ENCODE measurements around the gene PCDHB5.
"Not testable (repeated sequence)": the region's sequence is repeated elsewhere in the genome, so short reads cannot be mapped to it uniquely, and the experiment has no call there.

The PCDHB5 gene

DNA sequence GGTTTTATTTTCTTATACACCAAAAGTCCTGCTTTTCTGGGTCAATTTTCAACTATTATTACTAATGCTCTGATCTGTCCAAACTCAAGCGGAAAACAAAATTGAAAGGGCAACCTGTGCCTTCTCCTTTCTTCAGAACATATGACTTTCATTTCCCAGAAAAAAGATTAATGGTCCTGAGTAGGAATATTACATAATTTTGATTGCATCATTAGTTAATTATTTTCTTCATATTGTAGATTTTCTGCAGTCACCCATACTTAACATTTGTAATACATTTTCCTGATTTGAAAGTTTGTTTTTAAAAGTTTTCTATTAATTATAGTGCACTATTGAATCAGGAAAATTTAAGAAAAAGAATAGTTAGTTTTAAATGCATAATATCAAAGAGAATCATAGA is 40.9 kb downstream of the PCDHB5 start:
- no peak overlapping the region for H3K4me3 ChIP-seq (ENCODE audit: low read depth, low read length)
- no peak overlapping the region for H3K9ac ChIP-seq
- no peak overlapping the region for H3K27ac ChIP-seq
- H3K4me1 ChIP-seq = no peaks in the 10 kb centered on the region
- no peak overlapping the region for H3K4me2 ChIP-seq (ENCODE audit: low read length)
- no peaks in the 10 kb centered on the region for H3K9me3 ChIP-seq (ENCODE audit: control insufficient read depth, low read length)
- peaks cover 11% of the 10 kb centered on the region for H3K27me3 ChIP-seq (ENCODE audit: control insufficient read depth, insufficient read depth, low read length)
- TF ChIP-seq, protein P1, sequence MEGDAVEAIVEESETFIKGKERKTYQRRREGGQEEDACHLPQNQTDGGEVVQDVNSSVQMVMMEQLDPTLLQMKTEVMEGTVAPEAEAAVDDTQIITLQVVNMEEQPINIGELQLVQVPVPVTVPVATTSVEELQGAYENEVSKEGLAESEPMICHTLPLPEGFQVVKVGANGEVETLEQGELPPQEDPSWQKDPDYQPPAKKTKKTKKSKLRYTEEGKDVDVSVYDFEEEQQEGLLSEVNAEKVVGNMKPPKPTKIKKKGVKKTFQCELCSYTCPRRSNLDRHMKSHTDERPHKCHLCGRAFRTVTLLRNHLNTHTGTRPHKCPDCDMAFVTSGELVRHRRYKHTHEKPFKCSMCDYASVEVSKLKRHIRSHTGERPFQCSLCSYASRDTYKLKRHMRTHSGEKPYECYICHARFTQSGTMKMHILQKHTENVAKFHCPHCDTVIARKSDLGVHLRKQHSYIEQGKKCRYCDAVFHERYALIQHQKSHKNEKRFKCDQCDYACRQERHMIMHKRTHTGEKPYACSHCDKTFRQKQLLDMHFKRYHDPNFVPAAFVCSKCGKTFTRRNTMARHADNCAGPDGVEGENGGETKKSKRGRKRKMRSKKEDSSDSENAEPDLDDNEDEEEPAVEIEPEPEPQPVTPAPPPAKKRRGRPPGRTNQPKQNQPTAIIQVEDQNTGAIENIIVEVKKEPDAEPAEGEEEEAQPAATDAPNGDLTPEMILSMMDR (IDR thresholded peaks at IDR 0.05) = no peak
- no peaks in the 10 kb centered on the region for H3K79me2 ChIP-seq
- H2AFZ ChIP-seq = no peak overlapping the region
- H3K36me3 ChIP-seq (ENCODE audit: control insufficient read depth, insufficient read depth, low read length) = no peaks in the 10 kb centered on the region

DNA sequence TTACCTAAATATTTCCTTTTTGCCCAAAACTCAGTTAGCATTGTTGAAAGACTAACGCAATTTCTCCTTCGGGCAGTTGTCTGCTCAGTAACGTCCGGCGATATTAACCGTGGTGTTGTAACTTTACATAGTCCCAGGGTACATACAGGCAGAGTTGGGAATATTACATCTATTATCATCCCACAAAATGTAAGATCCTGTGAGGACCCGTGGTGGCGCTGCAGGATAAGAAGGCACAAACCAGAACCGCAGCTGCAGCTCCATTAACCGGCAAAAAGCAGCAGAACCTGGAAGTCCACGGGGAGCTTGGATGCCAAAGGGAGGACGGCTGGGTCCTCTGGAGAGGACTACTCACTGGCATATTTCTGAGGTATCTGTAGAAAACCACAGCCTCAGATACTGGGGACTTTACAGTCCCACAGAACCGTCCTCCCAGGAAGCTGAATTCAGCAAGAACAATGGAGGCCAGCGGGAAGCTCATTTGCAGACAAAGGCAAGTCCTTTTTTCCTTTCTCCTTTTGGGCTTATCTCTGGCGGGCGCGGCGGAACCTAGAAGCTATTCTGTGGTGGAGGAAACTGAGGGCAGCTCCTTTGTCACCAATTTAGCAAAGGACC is 42.7 kb downstream of the PCDHB5 start, which contains the start of gene PCDHB8:
PCDHB8 (plus strand) TSS at position 214 of the 615 bp plus-strand sequence; CDS start at position 459, 245 bp downstream.
- H2AFZ ChIP-seq; H3K4me2 ChIP-seq (ENCODE audit: low read length); H3K9me3 ChIP-seq (ENCODE audit: control insufficient read depth, low read length); H3K79me2 ChIP-seq; H3K9ac ChIP-seq; H3K4me1 ChIP-seq; H3K36me3 ChIP-seq (ENCODE audit: control insufficient read depth, insufficient read depth, low read length); H3K4me3 ChIP-seq (ENCODE audit: low read depth, low read length); H3K27ac ChIP-seq: not testable (repeated sequence)
- H3K27me3 ChIP-seq (ENCODE audit: control insufficient read depth, insufficient read depth, low read length) = peaks cover 11% of the 10 kb centered on the region

- H3K36me3 ChIP-seq (ENCODE audit: control insufficient read depth, insufficient read depth, low read length); H3K9ac ChIP-seq; H3K27ac ChIP-seq; H2AFZ ChIP-seq; H3K9me3 ChIP-seq (ENCODE audit: control insufficient read depth, low read length); H3K79me2 ChIP-seq; H3K4me1 ChIP-seq; H3K4me2 ChIP-seq (ENCODE audit: low read length); H3K4me3 ChIP-seq (ENCODE audit: low read depth, low read length): not testable (repeated sequence)
- H3K27me3 ChIP-seq (ENCODE audit: control insufficient read depth, insufficient read depth, low read length) = peaks cover 11% of the 10 kb centered on the region
Observed at GRCh38 chr5:141179371-141179770, 44.4 kb downstream of the PCDHB5 start.

DNA sequence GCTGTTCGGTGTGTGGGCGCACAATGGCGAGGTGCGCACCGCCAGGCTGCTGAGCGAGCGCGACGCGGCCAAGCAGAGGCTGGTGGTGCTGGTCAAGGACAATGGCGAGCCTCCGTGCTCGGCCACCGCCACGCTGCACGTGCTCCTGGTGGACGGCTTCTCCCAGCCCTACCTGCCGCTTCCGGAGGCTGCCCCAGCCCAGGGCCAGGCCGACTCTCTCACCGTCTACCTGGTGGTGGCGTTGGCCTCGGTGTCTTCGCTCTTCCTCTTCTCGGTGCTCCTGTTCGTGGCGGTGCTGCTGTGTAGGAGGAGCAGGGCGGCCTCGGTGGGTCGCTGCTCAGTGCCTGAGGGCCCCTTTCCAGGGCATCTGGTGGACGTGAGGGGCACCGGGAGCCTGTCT is 44.9 kb downstream of the PCDHB5 start:
- not testable (repeated sequence) for H3K36me3 ChIP-seq (ENCODE audit: control insufficient read depth, insufficient read depth, low read length); H3K4me3 ChIP-seq (ENCODE audit: low read depth, low read length); H3K9ac ChIP-seq; H3K4me2 ChIP-seq (ENCODE audit: low read length); H3K79me2 ChIP-seq; H2AFZ ChIP-seq; H3K4me1 ChIP-seq; H3K27ac ChIP-seq; H3K9me3 ChIP-seq (ENCODE audit: control insufficient read depth, low read length)
- peaks cover 11% of the 10 kb centered on the region for H3K27me3 ChIP-seq (ENCODE audit: control insufficient read depth, insufficient read depth, low read length)

- Histone ChIP-seq H3K27ac (no peak overlapping the region), H3K79me2 (no peaks in the 10 kb centered on the region), H3K9ac (no peak overlapping the region), H3K4me1 (no peaks in the 10 kb centered on the region), H3K27me3 (ENCODE audit: control insufficient read depth, insufficient read depth, low read length) (peaks cover 9% of the 10 kb centered on the region), H3K4me2 (ENCODE audit: low read length) (no peak overlapping the region), H3K36me3 (ENCODE audit: control insufficient read depth, insufficient read depth, low read length) (peaks cover 3% of the 10 kb centered on the region), H3K9me3 (ENCODE audit: control insufficient read depth, low read length) (no peaks in the 10 kb centered on the region), H2AFZ (no peak overlapping the region), H3K4me3 (ENCODE audit: low read depth, low read length) (no peak overlapping the region)
- TF ChIP-seq, protein P1 (IDR thresholded peaks at IDR 0.05) = no peak
Observed at GRCh38 chr5:141180313-141180712, 45.3 kb downstream of the PCDHB5 start.

DNA sequence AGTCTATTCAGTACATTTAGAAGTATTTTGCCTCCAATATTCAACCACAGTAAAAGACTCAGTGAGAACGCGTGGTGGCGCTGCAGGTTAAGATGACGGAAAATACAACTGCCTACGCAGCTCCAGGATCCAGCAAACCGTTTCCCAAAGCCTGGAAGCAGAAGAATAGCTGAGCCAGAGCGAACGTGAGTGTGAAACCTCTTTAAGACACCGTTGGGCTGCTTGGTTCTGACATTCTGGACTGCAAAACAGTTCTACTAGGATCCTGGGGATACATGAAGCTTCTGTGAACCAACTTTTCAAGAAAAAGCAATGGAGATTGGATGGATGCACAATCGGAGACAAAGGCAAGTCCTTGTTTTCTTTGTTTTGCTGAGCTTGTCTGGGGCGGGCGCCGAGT is 47.2 kb downstream of the PCDHB5 start, which contains the start of gene PCDHB16:
PCDHB16 (plus strand) TSS at position 140 of the 400 bp plus-strand sequence; CDS start at position 313, 173 bp downstream.
- Histone ChIP-seq H3K9me3 (ENCODE audit: control insufficient read depth, low read length) (no peaks in the 10 kb centered on the region), H3K27ac (peak within 1 kb of the TSS; percentile 60), H3K4me2 (ENCODE audit: low read length) (peak within 1 kb of the TSS; percentile 23), H3K27me3 (ENCODE audit: control insufficient read depth, insufficient read depth, low read length) (peaks cover 8% of the 10 kb centered on the region), H3K36me3 (ENCODE audit: control insufficient read depth, insufficient read depth, low read length) (peaks cover 3% of the 10 kb centered on the region), H3K9ac (no peak within 1 kb of the TSS), H2AFZ (peak within 1 kb of the TSS; percentile 44), H3K4me3 (ENCODE audit: low read depth, low read length) (peak within 1 kb of the TSS; percentile 35), H3K4me1 (no peaks in the 10 kb centered on the region), H3K79me2 (no peaks in the 10 kb centered on the region)
- TF ChIP-seq, protein P1 (IDR thresholded peaks at IDR 0.05) = peak; percentile 49

GRCh38 chr5:141184117-141184855 is 49.3 kb downstream of the PCDHB5 start:
- H3K4me1 ChIP-seq; H3K27me3 ChIP-seq (ENCODE audit: control insufficient read depth, insufficient read depth, low read length); H3K4me3 ChIP-seq (ENCODE audit: low read depth, low read length); H3K9me3 ChIP-seq (ENCODE audit: control insufficient read depth, low read length); H3K4me2 ChIP-seq (ENCODE audit: low read length); H3K79me2 ChIP-seq; H3K36me3 ChIP-seq (ENCODE audit: control insufficient read depth, insufficient read depth, low read length); H2AFZ ChIP-seq; H3K9ac ChIP-seq; H3K27ac ChIP-seq: not testable (repeated sequence)

Data from parathyroid adenoma (tissue), 2 donors.